ENCODE measurements around the gene COL24A1. TPM values are rescaled to one million over a fixed set of nuclear protein-coding genes. Genes with fewer than 3 reads are reported as not detected.

COL24A1 gene
- total RNA-seq, 4 donors from 2014 or later: 1.2 to 4.7 (median 3.3) TPM

DNA sequence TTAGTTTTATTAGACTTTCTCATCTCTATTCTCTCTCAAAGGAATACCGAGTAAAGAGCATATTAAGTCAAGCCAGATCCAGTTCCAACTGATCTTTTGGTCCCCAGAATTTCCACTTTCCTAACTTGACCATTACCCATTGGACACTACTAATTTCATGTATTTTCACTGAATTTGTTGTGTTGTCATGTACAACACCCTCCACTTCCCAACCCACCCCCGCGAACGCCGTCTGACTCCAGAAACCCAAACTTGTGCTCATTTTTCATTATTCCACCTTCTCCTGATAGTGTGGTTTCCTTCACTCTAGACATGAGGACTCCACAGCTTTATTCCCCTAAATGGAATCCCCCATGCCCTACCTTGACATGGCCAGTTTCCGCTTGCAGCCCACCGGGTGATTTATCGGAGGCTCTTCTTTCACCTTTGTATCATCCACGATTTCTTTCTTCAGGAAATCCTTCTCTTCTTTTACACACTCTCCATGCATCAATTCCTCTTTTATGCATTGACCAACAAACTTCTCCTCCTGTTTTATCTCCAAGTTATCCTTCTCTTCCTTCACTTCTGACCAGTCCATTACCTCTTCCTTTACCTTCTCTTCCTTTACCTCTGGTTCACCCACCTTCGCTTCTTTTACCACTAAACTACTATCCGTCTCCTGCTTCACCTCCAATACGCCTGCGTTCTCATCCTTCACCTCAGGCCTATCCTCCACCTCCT lies 449.1 kb downstream of the COL24A1 start:
- Histone ChIP-seq H3K27ac (peak overlapping the region in 3 of 4 donors; percentile 84 to 87 (median 87)), H3K9me3 (no peaks in the 10 kb centered on the region), H3K36me3 (peaks cover 0 to 33% of the 10 kb centered on the region in 2 donors), H3K4me3 (peak overlapping the region; percentile 69 to 80), H3K4me1 (peaks cover 0 to 33% (median 4%) of the 10 kb centered on the region in 3 donors), H3K27me3 (no peaks in the 10 kb centered on the region)
- ATAC-seq: no peak
- TF ChIP-seq POLR2A (IDR thresholded peaks at IDR 0.05): no peak
- WGBS, 2 donors (ENCODE audit: low coverage in 1 of 2): 9 to 11% methylated on average over 13 of the region's 13 CpGs

DNA sequence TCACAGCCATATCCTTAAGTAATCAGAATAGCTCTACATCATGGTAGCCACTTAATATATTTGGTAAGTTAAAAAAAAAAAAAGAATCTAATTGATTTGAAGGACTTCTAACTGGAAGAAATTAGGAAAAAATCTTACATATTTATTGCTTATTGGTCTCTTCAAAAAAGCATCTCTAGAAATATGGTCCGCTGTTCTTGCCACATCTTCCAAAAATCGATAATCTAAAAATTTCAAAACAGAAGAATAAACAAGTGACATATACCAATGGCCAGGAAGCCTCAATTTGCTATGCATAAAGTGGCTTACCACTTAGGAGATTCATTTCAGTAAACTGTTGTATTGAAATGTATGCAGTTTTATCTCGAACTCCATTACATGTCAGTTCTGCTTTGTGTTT lies 450.6 kb downstream of the COL24A1 start:
- Histone ChIP-seq H3K27me3 (no peaks in the 10 kb centered on the region), H3K4me1 (peaks cover 0 to 33% (median 4%) of the 10 kb centered on the region in 3 donors), H3K27ac (no peak overlapping the region), H3K4me3 (no peak overlapping the region), H3K9me3 (no peaks in the 10 kb centered on the region), H3K36me3 (peaks cover 0 to 48% of the 10 kb centered on the region in 2 donors)
- 90 to 97% methylated on average over 3 of the region's 3 CpGs for WGBS, 2 donors (ENCODE audit: low coverage in 1 of 2)
- no peak for ATAC-seq
- no peak for TF ChIP-seq POLR2AphosphoS5 (IDR thresholded peaks at IDR 0.05)
- TF ChIP-seq POLR2A (IDR thresholded peaks at IDR 0.05): no peak
- no peak for TF ChIP-seq EP300 (IDR thresholded peaks at IDR 0.05)

DNA sequence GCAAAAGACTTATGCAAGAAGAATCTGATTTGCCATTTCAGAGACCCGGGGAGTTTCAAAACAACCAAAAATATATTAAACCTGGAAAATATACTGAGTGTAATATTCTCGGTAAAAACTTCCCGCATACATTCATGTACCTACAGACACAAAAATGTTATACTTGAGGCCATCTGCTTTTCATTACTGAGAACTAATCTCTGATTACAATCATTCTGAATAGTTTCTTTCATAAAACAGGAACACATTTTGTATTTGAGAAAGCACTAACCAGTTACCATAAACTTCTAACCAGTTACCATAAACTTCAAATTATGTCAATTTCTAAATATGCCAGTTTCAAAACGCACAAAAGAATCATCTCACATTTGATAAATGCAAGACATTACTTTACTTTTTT lies 456.1 kb downstream of the COL24A1 start:
- 77 to 89% methylated on average over 4 of the region's 4 CpGs for WGBS, 2 donors (ENCODE audit: low coverage in 1 of 2)
- ATAC-seq: no peak
- H3K4me3 ChIP-seq: no peak overlapping the region
- TF ChIP-seq EP300 (IDR thresholded peaks at IDR 0.05): no peak
- TF ChIP-seq POLR2AphosphoS5 (IDR thresholded peaks at IDR 0.05): no peak
- no peak for TF ChIP-seq POLR2A (IDR thresholded peaks at IDR 0.05)
- TF ChIP-seq, protein P1, sequence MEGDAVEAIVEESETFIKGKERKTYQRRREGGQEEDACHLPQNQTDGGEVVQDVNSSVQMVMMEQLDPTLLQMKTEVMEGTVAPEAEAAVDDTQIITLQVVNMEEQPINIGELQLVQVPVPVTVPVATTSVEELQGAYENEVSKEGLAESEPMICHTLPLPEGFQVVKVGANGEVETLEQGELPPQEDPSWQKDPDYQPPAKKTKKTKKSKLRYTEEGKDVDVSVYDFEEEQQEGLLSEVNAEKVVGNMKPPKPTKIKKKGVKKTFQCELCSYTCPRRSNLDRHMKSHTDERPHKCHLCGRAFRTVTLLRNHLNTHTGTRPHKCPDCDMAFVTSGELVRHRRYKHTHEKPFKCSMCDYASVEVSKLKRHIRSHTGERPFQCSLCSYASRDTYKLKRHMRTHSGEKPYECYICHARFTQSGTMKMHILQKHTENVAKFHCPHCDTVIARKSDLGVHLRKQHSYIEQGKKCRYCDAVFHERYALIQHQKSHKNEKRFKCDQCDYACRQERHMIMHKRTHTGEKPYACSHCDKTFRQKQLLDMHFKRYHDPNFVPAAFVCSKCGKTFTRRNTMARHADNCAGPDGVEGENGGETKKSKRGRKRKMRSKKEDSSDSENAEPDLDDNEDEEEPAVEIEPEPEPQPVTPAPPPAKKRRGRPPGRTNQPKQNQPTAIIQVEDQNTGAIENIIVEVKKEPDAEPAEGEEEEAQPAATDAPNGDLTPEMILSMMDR (IDR thresholded peaks at IDR 0.05): no peak
- no peak overlapping the region for H3K27ac ChIP-seq
- H3K4me1 ChIP-seq: peaks cover 0 to 19% (median 3%) of the 10 kb centered on the region in 3 donors
- H3K9me3 ChIP-seq: no peaks in the 10 kb centered on the region
- peaks cover 0 to 60% of the 10 kb centered on the region in 2 donors for H3K36me3 ChIP-seq
- H3K27me3 ChIP-seq: no peaks in the 10 kb centered on the region

DNA sequence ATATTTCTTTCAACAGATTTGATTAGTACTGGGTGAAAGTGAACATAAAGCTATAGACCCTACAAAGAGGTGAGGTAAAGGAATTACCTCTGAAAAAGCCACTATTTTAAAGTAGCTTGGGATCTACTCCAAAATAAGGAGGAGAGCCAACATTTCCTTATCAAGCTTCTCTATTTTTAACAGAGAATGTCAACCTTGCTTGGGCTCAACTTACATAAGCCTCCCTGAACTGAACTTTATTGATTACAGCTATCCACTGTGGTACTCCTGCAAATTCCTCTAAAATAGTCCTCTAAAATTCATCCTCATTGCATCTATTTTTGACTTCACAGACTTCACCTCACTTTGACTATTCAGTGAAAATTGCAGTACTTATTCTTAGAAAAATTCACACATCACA lies 458.7 kb downstream of the COL24A1 start:
- TF ChIP-seq POLR2A (IDR thresholded peaks at IDR 0.05): no peak
- Histone ChIP-seq H3K27me3 (no peaks in the 10 kb centered on the region), H3K27ac (no peak overlapping the region), H3K4me1 (peaks cover 0 to 10% (median 3%) of the 10 kb centered on the region in 3 donors), H3K9me3 (no peaks in the 10 kb centered on the region), H3K36me3 (peaks cover 0 to 37% of the 10 kb centered on the region in 2 donors), H3K4me3 (no peak overlapping the region)
- ATAC-seq: no peak

DNA sequence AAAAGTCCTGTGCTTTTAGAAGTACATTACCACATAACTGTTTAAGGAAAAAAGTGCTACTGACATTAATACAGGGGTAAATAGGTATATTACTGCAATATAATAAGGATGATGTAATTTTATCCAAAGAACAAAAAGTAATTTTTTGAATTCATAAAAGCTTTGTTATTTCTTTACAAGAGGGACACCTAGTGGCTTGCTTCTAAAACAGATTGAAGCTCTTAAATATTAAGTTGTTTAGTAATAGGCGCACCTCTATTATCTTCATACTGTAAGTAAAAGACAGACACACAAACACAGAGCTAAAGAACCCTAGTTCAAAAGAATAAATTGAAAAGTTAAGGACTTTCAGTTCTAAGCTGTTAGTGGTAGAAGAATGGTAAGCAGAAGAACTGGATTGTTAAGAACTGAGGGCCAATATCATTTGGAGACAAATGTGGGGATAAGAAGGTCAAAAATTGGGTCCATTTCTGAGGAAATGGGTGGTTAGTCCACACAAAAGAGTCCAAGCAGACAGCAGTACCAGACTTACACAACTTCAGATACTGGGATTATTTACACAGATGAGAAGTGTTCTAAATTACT lies 463.8 kb downstream of the COL24A1 start:
- Histone ChIP-seq H3K27me3 (no peaks in the 10 kb centered on the region), H3K4me3 (no peak overlapping the region), H3K27ac (no peak overlapping the region), H3K36me3 (peaks cover 0 to 19% of the 10 kb centered on the region in 2 donors), H3K4me1 (peaks cover 0 to 2% (median 0%) of the 10 kb centered on the region in 3 donors), H3K9me3 (no peaks in the 10 kb centered on the region)
- ATAC-seq: no peak
- TF ChIP-seq POLR2A (IDR thresholded peaks at IDR 0.05): no peak
- no peak for TF ChIP-seq EP300 (IDR thresholded peaks at IDR 0.05)
- TF ChIP-seq, protein P1 (IDR thresholded peaks at IDR 0.05): peak; percentile 29 to 57 (median 43)
- 17 to 50% methylated on average over 1 of the region's 1 CpG for WGBS, 2 donors (ENCODE audit: low coverage in 1 of 2)

DNA sequence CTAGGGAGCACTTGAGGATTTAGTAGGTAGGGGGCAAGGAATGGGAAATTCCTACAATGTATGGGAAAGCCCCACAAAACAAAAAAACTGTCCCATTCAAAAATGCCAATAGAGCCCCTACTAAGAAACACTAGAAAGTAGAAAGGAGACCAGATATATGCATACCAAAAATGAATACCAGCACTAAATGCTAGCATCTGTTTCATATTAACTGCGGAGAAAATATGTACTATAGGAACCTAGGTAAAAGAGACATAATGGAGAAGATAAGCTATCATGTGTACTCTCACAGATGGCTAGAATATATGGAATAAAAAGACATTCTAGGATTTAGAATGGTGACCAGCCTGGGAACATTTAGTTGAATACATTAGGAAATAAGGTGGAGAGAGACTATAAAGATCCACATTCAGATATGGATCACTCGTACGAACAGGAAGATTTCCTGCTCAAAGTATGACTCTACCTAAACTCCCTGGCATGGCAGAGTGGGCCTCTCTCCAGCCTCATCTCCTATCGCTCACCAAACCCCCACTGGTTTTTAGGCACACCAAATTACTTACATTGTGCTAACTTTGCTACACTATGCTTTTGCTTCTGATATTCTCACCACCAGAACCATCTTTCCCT lies 466.7 kb downstream of the COL24A1 start:
- Histone ChIP-seq H3K36me3 (peaks cover 0 to 22% of the 10 kb centered on the region in 2 donors), H3K27me3 (no peaks in the 10 kb centered on the region), H3K9me3 (no peaks in the 10 kb centered on the region), H3K4me3 (no peak overlapping the region), H3K4me1 (no peaks in the 10 kb centered on the region), H3K27ac (no peak overlapping the region)
- ATAC-seq: no peak
- WGBS, 2 donors (ENCODE audit: low coverage in 1 of 2): 85 to 90% methylated on average over 4 of the region's 4 CpGs
- TF ChIP-seq POLR2A (IDR thresholded peaks at IDR 0.05) (no peak), EP300 (IDR thresholded peaks at IDR 0.05) (no peak), POLR2AphosphoS5 (IDR thresholded peaks at IDR 0.05) (no peak)
- TF ChIP-seq, protein P1 (IDR thresholded peaks at IDR 0.05): no peak
